Measurements from ENCODE around the gene RGMA. TPM values are rescaled to one million over a fixed set of nuclear protein-coding genes. Genes with fewer than 3 reads are reported as not detected.

Gene RGMA
- total RNA-seq, 1 experiment from 2014 or later = 41.4 TPM

- H3K27me3 ChIP-seq (ENCODE audit: insufficient read depth, low read length) = peaks cover 30% of the 10 kb centered on the region
- H3K4me3 Mint-ChIP-seq = no peak overlapping the region
- no peaks in the 10 kb centered on the region for H3K9me3 ChIP-seq (ENCODE audit: control insufficient read depth, low read depth, low read length)
- H3T11ph ChIP-seq (ENCODE audit: low read length) = no peak overlapping the region
- peaks cover 0 to 4% (median 0%) of the 10 kb centered on the region in 3 experiments; a peak in 2 of 7 replicates for H3K36me3 Mint-ChIP-seq (ENCODE audit: insufficient read depth in 1 of 3, low read depth in 3 of 3)
- H3K4me1 Mint-ChIP-seq = peaks cover 18 to 20% of the 10 kb centered on the region in 2 experiments
- H2BK20ac ChIP-seq (ENCODE audit: low read depth, low read length, poor library complexity, severe bottlenecking) = no peak overlapping the region
- H4K8ac ChIP-seq (replicated peaks; ENCODE audit: insufficient read length, low read depth, low read length) = no peak overlapping the region
- no peak overlapping the region for H2BK15ac ChIP-seq (ENCODE audit: low read depth, low read length)
- peaks cover 5% of the 10 kb centered on the region for H3K23me2 ChIP-seq (ENCODE audit: insufficient read length, low read depth, low read length, poor library complexity, severe bottlenecking)
- H3K27me3 Mint-ChIP-seq (ENCODE audit: low read depth) = no peaks in the 10 kb centered on the region
- no peak overlapping the region for H3K56ac ChIP-seq (ENCODE audit: insufficient read length, low read depth, low read length)
- no peak overlapping the region for H3K4ac ChIP-seq (ENCODE audit: low read depth, low read length)
- H2BK120ac ChIP-seq (ENCODE audit: low read depth, low read length, poor library complexity, severe bottlenecking) = no peak overlapping the region
- WGBS (ENCODE audit: extremely low coverage, insufficient read length, low lambda C conversion rate) = no CpG with 5 or more reads among the region's 6 CpGs
- H3K79me1 ChIP-seq (ENCODE audit: insufficient read depth, low read depth, low read length, poor library complexity, severe bottlenecking) = no peaks in the 10 kb centered on the region
- H3K9ac ChIP-seq (ENCODE audit: extremely low read depth, insufficient read length, low read length) = no peak overlapping the region
- no peak overlapping the region for H3K27ac ChIP-seq (ENCODE audit: insufficient read length, low read depth, low read length)
- no peak overlapping the region for H2AK5ac ChIP-seq (ENCODE audit: insufficient read length, low read length)
- H4K91ac ChIP-seq (ENCODE audit: insufficient read length, low read depth, low read length) = no peak overlapping the region
- H3K4me1 ChIP-seq (ENCODE audit: insufficient read depth, low read length) = no peaks in the 10 kb centered on the region; the same call in 1 of the 2 replicates
- H4K5ac ChIP-seq (ENCODE audit: insufficient read length, low read depth, low read length) = no peak overlapping the region
- no peak overlapping the region for H3K27ac Mint-ChIP-seq
- no peak overlapping the region for H3K14ac ChIP-seq (ENCODE audit: insufficient read depth, low read length)
- no peak overlapping the region for H2BK12ac ChIP-seq (ENCODE audit: insufficient read length, low read depth, low read length)
- TF ChIP-seq CTCF (conservative IDR thresholded peaks at IDR 0.05) = no peak
- no peak overlapping the region for H3K4me2 ChIP-seq (ENCODE audit: insufficient read depth, insufficient read length, low read length)
- no peak overlapping the region for H2AFZ ChIP-seq (ENCODE audit: low read length)
- H3K18ac ChIP-seq (ENCODE audit: insufficient read length, low read depth, low read length) = no peak overlapping the region
- H4K20me1 ChIP-seq (ENCODE audit: control insufficient read depth, insufficient read depth, insufficient read length) = no peaks in the 10 kb centered on the region
- peaks cover 4 to 5% of the 10 kb centered on the region in 2 experiments for H3K9me3 Mint-ChIP-seq
- no peak overlapping the region for H3K23ac ChIP-seq (ENCODE audit: insufficient read length, low read depth, low read length)
- DNase-seq = no peak
- H2BK5ac ChIP-seq (ENCODE audit: insufficient read length, low read length) = no peak overlapping the region
- no peaks in the 10 kb centered on the region for H3K79me2 ChIP-seq (ENCODE audit: insufficient read depth, low read length)
These were observed 4.8 kb upstream of the RGMA start for GRCh38 chr15:93093765-93094164.

Data from H9 (cell line).